GM21528 (cell line): ENCODE data around the gene UGP2.
A peak's percentile ranks its signal among the peaks of the same experiment; 100 is the strongest.
"Not testable (repeated sequence)": the region's sequence is repeated elsewhere in the genome, so short reads cannot be mapped to it uniquely, and the experiment has no call there.

Experiments
- ATAC-seq: cut with Tn5 transposase; IDR thresholded peaks from one replicate; pipeline ENCODE4 v1.9.1; 2021; ENCODE audit warnings: mild to moderate bottlenecking, moderate library complexity; ENCODE audit not compliant: unreplicated experiment, low FRiP score

Gene UGP2

GRCh38 chr2:63837036-63837594 lies 4.6 kb upstream of the UGP2 start:
- no peak for ATAC-seq

GRCh38 chr2:63840081-63840784 lies 1.5 kb upstream of the UGP2 start:
- peak; percentile 43 for ATAC-seq

- peak; percentile 95 for ATAC-seq
These were observed 877 bp upstream of the UGP2 start for GRCh38 chr2:63840785-63841253.

- ATAC-seq: no peak
These were observed 709 bp downstream of the UGP2 start for GRCh38 chr2:63842149-63843061.

- ATAC-seq: no peak
These were observed 1.4 kb downstream of the UGP2 start for GRCh38 chr2:63843093-63843492.

GRCh38 chr2:63843791-63844190 lies 2.1 kb downstream of the UGP2 start:
- ATAC-seq: no peak

GRCh38 chr2:63844616-63845015 lies 2.9 kb downstream of the UGP2 start:
- ATAC-seq: no peak

GRCh38 chr2:63845866-63846265 lies 4.2 kb downstream of the UGP2 start:
- ATAC-seq: no peak

GRCh38 chr2:63846487-63846886 lies 4.8 kb downstream of the UGP2 start:
- ATAC-seq: no peak

- not testable (repeated sequence) for ATAC-seq
These were observed 5.9 kb downstream of the UGP2 start for GRCh38 chr2:63847571-63847970.

GRCh38 chr2:63849381-63850203 lies 7.9 kb downstream of the UGP2 start:
- ATAC-seq: no peak

GRCh38 chr2:63850204-63850571 lies 8.5 kb downstream of the UGP2 start:
- ATAC-seq: no peak

GRCh38 chr2:63850649-63851048 lies 9.0 kb downstream of the UGP2 start:
- no peak for ATAC-seq

GRCh38 chr2:63851691-63852311 lies 10.1 kb downstream of the UGP2 start:
- no peak for ATAC-seq

- no peak for ATAC-seq
These were observed 12.0 kb downstream of the UGP2 start for GRCh38 chr2:63853527-63854310.

- ATAC-seq: no peak
These were observed 14.0 kb downstream of the UGP2 start for GRCh38 chr2:63855418-63856302.

- ATAC-seq: no peak
These were observed 14.6 kb downstream of the UGP2 start for GRCh38 chr2:63856303-63856603.

GRCh38 chr2:63858291-63858690 lies 16.6 kb downstream of the UGP2 start:
- no peak for ATAC-seq
